Mammary epithelial cell (primary cell): ENCODE measurements around the gene AKR1B1.

Experiments used
- EZH2 ChIP-seq: IDR thresholded peaks from 2 replicates; pipeline ENCODE4 v1.6.1; 2012; ENCODE audit warnings: low read length, inconsistent platforms, borderline replicate concordance
- TF ChIP-seq, protein P1 (sequence below), 2 donors: IDR thresholded peaks in 1 of 2; conservative IDR thresholded peaks in 1 of 2; 2 replicates each; pipeline ENCODE4 v1.5.1; 2011 to 2012; ENCODE audit warnings: inconsistent platforms in 2 of 2, low read length in 2 of 2, mild to moderate bottlenecking in 2 of 2, control low read depth in 1 of 2, low read depth in 1 of 2; ENCODE audit not compliant: insufficient read depth in 1 of 2; ENCODE audit errors: extremely low read depth in 1 of 2

DNA sequence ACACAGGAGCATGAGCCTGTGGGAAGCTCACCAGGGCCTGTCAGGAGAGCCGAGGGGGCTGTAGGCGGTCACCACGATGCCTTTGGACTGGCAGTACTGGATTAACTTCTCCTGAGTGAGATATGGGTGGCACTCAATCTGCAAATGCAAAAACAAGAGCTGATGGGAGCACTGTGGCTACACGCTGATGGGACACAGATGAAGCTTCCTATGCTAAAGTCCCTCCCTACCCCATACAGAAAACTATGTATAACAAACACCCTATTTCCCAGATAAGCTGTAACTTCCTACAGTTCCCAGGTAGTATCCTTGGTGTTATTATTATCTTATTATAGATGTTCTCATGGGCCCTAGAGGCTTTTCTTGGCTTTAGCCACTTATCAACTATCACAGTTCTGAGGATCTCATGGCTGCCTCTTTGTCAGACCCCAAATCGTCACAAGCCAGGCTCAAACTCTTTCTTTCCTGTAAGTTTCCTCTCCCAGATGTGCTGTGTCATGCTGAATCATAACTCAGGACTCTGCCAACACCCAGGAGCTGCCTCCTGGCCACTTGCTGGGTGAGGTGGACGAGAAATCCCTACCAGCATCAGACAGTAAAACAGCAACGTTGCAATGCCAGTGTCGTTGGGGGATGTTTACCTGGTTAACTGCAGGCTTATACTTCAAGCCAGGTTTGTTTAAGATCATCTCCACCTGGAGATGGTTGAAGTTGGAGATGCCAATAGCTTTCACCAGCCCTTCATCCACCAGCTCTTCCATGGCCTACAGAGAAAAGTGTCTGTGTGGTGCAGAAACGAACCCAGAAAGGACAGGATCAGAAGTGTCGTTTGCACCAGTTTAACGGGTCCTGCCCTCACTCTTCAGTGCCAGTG lies 10.3 kb downstream of the AKR1B1 start:
- TF ChIP-seq, protein P1, sequence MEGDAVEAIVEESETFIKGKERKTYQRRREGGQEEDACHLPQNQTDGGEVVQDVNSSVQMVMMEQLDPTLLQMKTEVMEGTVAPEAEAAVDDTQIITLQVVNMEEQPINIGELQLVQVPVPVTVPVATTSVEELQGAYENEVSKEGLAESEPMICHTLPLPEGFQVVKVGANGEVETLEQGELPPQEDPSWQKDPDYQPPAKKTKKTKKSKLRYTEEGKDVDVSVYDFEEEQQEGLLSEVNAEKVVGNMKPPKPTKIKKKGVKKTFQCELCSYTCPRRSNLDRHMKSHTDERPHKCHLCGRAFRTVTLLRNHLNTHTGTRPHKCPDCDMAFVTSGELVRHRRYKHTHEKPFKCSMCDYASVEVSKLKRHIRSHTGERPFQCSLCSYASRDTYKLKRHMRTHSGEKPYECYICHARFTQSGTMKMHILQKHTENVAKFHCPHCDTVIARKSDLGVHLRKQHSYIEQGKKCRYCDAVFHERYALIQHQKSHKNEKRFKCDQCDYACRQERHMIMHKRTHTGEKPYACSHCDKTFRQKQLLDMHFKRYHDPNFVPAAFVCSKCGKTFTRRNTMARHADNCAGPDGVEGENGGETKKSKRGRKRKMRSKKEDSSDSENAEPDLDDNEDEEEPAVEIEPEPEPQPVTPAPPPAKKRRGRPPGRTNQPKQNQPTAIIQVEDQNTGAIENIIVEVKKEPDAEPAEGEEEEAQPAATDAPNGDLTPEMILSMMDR (conservative IDR thresholded peaks at IDR 0.05 in 1 of 2, IDR thresholded peaks at IDR 0.05 in 1 of 2; ENCODE audit: extremely low read depth in 1 of 2, insufficient read depth in 1 of 2, low read depth in 1 of 2, low read length in 2 of 2) = no peak
- no peak for TF ChIP-seq EZH2
